ENCODE measurements around the gene PDE6D.

DNA sequence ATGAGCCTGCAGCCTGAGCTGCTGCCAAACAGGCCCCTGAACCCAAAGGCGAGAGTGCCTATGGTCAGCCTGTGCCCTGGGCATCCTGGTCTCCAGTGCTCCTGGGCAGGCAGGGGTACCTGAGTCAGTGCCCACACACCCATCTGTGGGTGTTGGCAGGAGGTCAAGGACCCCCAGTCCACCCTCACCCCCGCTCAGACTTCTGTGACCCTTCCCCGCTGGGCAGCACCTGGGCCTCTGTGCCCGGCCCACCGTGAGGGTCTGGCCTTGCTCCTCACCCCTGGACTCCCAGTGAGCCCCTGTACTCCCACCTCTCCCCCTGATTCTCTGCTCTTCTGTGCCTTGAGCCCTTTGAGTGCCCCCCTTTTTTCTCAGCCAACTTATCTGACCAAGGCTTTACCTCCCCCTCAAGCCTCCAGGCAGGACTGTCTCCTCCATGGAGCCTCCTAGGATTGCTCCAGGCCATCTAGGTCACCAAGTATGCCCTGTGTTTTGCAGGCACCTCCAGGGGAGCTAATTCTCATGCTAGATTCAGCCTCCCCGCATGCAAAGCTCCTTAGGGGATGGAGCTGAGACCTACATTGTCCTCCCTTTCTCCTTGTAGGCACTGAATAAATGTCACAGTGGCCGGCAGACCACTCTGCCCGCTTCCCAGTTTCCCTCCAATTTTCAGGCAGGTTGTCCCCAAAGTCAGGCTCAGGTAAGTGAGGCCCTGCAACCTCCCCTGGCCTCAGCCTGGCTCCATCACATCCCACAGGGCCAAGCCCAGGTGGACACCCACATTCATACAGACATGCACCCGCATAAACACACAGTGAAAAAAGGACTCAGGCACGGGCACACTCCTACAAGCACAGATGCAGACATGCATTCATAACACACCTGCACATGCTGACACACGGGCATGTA, 94.6 kb downstream of the PDE6D start:
- TF ChIP-seq, protein P1, sequence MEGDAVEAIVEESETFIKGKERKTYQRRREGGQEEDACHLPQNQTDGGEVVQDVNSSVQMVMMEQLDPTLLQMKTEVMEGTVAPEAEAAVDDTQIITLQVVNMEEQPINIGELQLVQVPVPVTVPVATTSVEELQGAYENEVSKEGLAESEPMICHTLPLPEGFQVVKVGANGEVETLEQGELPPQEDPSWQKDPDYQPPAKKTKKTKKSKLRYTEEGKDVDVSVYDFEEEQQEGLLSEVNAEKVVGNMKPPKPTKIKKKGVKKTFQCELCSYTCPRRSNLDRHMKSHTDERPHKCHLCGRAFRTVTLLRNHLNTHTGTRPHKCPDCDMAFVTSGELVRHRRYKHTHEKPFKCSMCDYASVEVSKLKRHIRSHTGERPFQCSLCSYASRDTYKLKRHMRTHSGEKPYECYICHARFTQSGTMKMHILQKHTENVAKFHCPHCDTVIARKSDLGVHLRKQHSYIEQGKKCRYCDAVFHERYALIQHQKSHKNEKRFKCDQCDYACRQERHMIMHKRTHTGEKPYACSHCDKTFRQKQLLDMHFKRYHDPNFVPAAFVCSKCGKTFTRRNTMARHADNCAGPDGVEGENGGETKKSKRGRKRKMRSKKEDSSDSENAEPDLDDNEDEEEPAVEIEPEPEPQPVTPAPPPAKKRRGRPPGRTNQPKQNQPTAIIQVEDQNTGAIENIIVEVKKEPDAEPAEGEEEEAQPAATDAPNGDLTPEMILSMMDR (IDR thresholded peaks at IDR 0.05): no peak
- no peak for TF ChIP-seq POLR2A (IDR thresholded peaks at IDR 0.05)

Data from lower leg skin (tissue), 3 donors.